ENCODE data around the gene MYO16. TPM values are rescaled to one million over a fixed set of nuclear protein-coding genes. Genes with fewer than 3 reads are reported as not detected.

MYO16 gene
- total RNA-seq, 2 experiments from 2014 or later: not detected

- ChIA-PET POLR2A (no interaction called here), CTCF (no interaction called here)
- DNase-seq (no peak), ATAC-seq (no peak)
- Mint-ChIP-seq H3K4me1 (no peaks in the 10 kb centered on the region), H3K36me3 (ENCODE audit: low read depth) (no peaks in the 10 kb centered on the region), H3K9me3 (ENCODE audit: low read depth) (no peaks in the 10 kb centered on the region), H3K4me3 (no peak overlapping the region), H3K27me3 (peaks cover 6% of the 10 kb centered on the region), H3K27ac (no peak overlapping the region)
- intact Hi-C loops (cut with DNase I, micrococcal nuclease): no loop called here
Measured at GRCh38 chr13:109126891-109127641, 497.7 kb downstream of the MYO16 start.

GRCh38 chr13:109128121-109128520 lies 498.7 kb downstream of the MYO16 start:
- ChIA-PET POLR2A (no interaction called here), CTCF (interaction anchor here (0.6 to 0.8 kb wide), 2 partner anchors 468 to 686 kb away, joined by 3 to 6 read pairs; no protein-coding TSS in a partner anchor)
- no peaks in the 10 kb centered on the region for H3K36me3 Mint-ChIP-seq (ENCODE audit: low read depth)
- peaks cover 6% of the 10 kb centered on the region for H3K27me3 Mint-ChIP-seq
- no peak overlapping the region for H3K27ac Mint-ChIP-seq
- H3K4me3 Mint-ChIP-seq: no peak overlapping the region
- ATAC-seq (no peak), DNase-seq (no peak)
- intact Hi-C loops (cut with DNase I, micrococcal nuclease): no loop called here
- no peaks in the 10 kb centered on the region for H3K4me1 Mint-ChIP-seq
- no peaks in the 10 kb centered on the region for H3K9me3 Mint-ChIP-seq (ENCODE audit: low read depth)

GRCh38 chr13:109130093-109130835 lies 500.9 kb downstream of the MYO16 start:
- no peaks in the 10 kb centered on the region for H3K36me3 Mint-ChIP-seq (ENCODE audit: low read depth)
- H3K4me3 Mint-ChIP-seq: no peak overlapping the region
- ATAC-seq (no peak), DNase-seq (no peak)
- H3K27ac Mint-ChIP-seq: no peak overlapping the region
- intact Hi-C loops (cut with DNase I, micrococcal nuclease): no loop called here
- POLR2A ChIA-PET: no interaction called here
- H3K4me1 Mint-ChIP-seq: no peaks in the 10 kb centered on the region
- H3K9me3 Mint-ChIP-seq (ENCODE audit: low read depth): no peaks in the 10 kb centered on the region
- peaks cover 4% of the 10 kb centered on the region for H3K27me3 Mint-ChIP-seq
- CTCF ChIA-PET: interaction anchor here (0.6 kb wide), 1 partner anchor 1445 kb away, joined by 3 read pairs; no protein-coding TSS in a partner anchor

- H3K4me1 Mint-ChIP-seq: no peaks in the 10 kb centered on the region
- H3K27me3 Mint-ChIP-seq: peaks cover 11% of the 10 kb centered on the region
- ChIA-PET POLR2A (no interaction called here), CTCF (no interaction called here)
- DNase-seq: no peak
- H3K9me3 Mint-ChIP-seq (ENCODE audit: low read depth): no peaks in the 10 kb centered on the region
- no peaks in the 10 kb centered on the region for H3K36me3 Mint-ChIP-seq (ENCODE audit: low read depth)
- no peak for ATAC-seq
- H3K4me3 Mint-ChIP-seq: no peak overlapping the region
- intact Hi-C loops (cut with DNase I, micrococcal nuclease): no loop called here
- H3K27ac Mint-ChIP-seq: no peak overlapping the region
Measured at GRCh38 chr13:109131698-109132257, 502.4 kb downstream of the MYO16 start.

- H3K4me1 Mint-ChIP-seq: no peaks in the 10 kb centered on the region
- ATAC-seq (no peak), DNase-seq (no peak)
- CTCF ChIA-PET: no interaction called here
- no peaks in the 10 kb centered on the region for H3K9me3 Mint-ChIP-seq (ENCODE audit: low read depth)
- no peak overlapping the region for H3K27ac Mint-ChIP-seq
- POLR2A ChIA-PET: no interaction called here
- no peak overlapping the region for H3K4me3 Mint-ChIP-seq
- H3K27me3 Mint-ChIP-seq: peaks cover 14% of the 10 kb centered on the region
- no peaks in the 10 kb centered on the region for H3K36me3 Mint-ChIP-seq (ENCODE audit: low read depth)
- intact Hi-C loops (cut with DNase I, micrococcal nuclease): no loop called here
Measured at GRCh38 chr13:109135018-109135417, 505.6 kb downstream of the MYO16 start.

GRCh38 chr13:109136873-109137272 lies 507.5 kb downstream of the MYO16 start:
- Mint-ChIP-seq H3K4me1 (no peaks in the 10 kb centered on the region), H3K4me3 (no peak overlapping the region), H3K36me3 (ENCODE audit: low read depth) (no peaks in the 10 kb centered on the region), H3K9me3 (ENCODE audit: low read depth) (no peaks in the 10 kb centered on the region), H3K27ac (no peak overlapping the region), H3K27me3 (peaks cover 21% of the 10 kb centered on the region)
- POLR2A ChIA-PET: no interaction called here
- no peak for ATAC-seq
- DNase-seq: no peak
- intact Hi-C loops (cut with DNase I, micrococcal nuclease): no loop called here
- CTCF ChIA-PET: no interaction called here

- no peaks in the 10 kb centered on the region for H3K9me3 Mint-ChIP-seq (ENCODE audit: low read depth)
- ATAC-seq: no peak
- H3K27ac Mint-ChIP-seq: no peak overlapping the region
- no peaks in the 10 kb centered on the region for H3K4me1 Mint-ChIP-seq
- H3K36me3 Mint-ChIP-seq (ENCODE audit: low read depth): no peaks in the 10 kb centered on the region
- POLR2A ChIA-PET: no interaction called here
- CTCF ChIA-PET: interaction anchor here (0.6 to 1.1 kb wide), 2 partner anchors 9 to 109 kb away, joined by 3 read pairs; no protein-coding TSS in a partner anchor
- peaks cover 34% of the 10 kb centered on the region for H3K27me3 Mint-ChIP-seq
- intact Hi-C loops (cut with DNase I, micrococcal nuclease): no loop called here
- no peak for DNase-seq
- H3K4me3 Mint-ChIP-seq: no peak overlapping the region
Measured at GRCh38 chr13:109139346-109139745, 509.9 kb downstream of the MYO16 start.

GRCh38 chr13:109140054-109140453 lies 510.6 kb downstream of the MYO16 start:
- Mint-ChIP-seq H3K9me3 (ENCODE audit: low read depth) (no peaks in the 10 kb centered on the region), H3K4me1 (no peaks in the 10 kb centered on the region), H3K27me3 (peaks cover 36% of the 10 kb centered on the region), H3K4me3 (no peak overlapping the region), H3K27ac (no peak overlapping the region), H3K36me3 (ENCODE audit: low read depth) (no peaks in the 10 kb centered on the region)
- ChIA-PET CTCF (interaction anchor here (0.6 kb wide), 1 partner anchor 110 kb away, joined by 3 read pairs; no protein-coding TSS in a partner anchor), POLR2A (no interaction called here)
- DNase-seq (no peak), ATAC-seq (no peak)
- intact Hi-C loops (cut with DNase I, micrococcal nuclease): loop anchor here (5.0 to 10.0 kb wide), 3 partner anchors 175 to 977 kb away; no protein-coding TSS in a partner anchor

GRCh38 chr13:109140479-109141349 lies 511.3 kb downstream of the MYO16 start:
- H3K36me3 Mint-ChIP-seq (ENCODE audit: low read depth): no peaks in the 10 kb centered on the region
- CTCF ChIA-PET: no interaction called here
- no peaks in the 10 kb centered on the region for H3K9me3 Mint-ChIP-seq (ENCODE audit: low read depth)
- no peak for DNase-seq
- POLR2A ChIA-PET: no interaction called here
- intact Hi-C loops (cut with DNase I, micrococcal nuclease): loop anchor here (5.0 to 10.0 kb wide), 3 partner anchors 176 to 977 kb away; no protein-coding TSS in a partner anchor
- H3K27me3 Mint-ChIP-seq: peaks cover 36% of the 10 kb centered on the region
- no peaks in the 10 kb centered on the region for H3K4me1 Mint-ChIP-seq
- no peak overlapping the region for H3K4me3 Mint-ChIP-seq
- ATAC-seq: no peak
- no peak overlapping the region for H3K27ac Mint-ChIP-seq

- intact Hi-C loops (cut with DNase I, micrococcal nuclease): loop anchor here (5.0 to 10.0 kb wide), 3 partner anchors 177 to 976 kb away; no protein-coding TSS in a partner anchor
- Mint-ChIP-seq H3K4me3 (no peak overlapping the region), H3K27ac (no peak overlapping the region), H3K4me1 (no peaks in the 10 kb centered on the region), H3K27me3 (peaks cover 33% of the 10 kb centered on the region), H3K9me3 (ENCODE audit: low read depth) (no peaks in the 10 kb centered on the region), H3K36me3 (ENCODE audit: low read depth) (no peaks in the 10 kb centered on the region)
- ATAC-seq: no peak
- POLR2A ChIA-PET: no interaction called here
- CTCF ChIA-PET: no interaction called here
- no peak for DNase-seq
Measured at GRCh38 chr13:109141706-109142105, 512.3 kb downstream of the MYO16 start.

Measured in activated CD4-positive, alpha-beta T cell treated with anti-CD3 and anti-CD28 coated beads for 36 hours (primary cell).